GM19324 (cell line): ENCODE results near the gene C1D.
A peak's percentile ranks its signal among the peaks of the same experiment; 100 is the strongest.

ENCODE experiments used
- ATAC-seq: cut with Tn5 transposase; IDR thresholded peaks from one replicate; pipeline ENCODE4 v1.9.1; 2021; ENCODE audit warnings: mild to moderate bottlenecking, moderate library complexity; ENCODE audit not compliant: unreplicated experiment, low FRiP score

Gene C1D

DNA sequence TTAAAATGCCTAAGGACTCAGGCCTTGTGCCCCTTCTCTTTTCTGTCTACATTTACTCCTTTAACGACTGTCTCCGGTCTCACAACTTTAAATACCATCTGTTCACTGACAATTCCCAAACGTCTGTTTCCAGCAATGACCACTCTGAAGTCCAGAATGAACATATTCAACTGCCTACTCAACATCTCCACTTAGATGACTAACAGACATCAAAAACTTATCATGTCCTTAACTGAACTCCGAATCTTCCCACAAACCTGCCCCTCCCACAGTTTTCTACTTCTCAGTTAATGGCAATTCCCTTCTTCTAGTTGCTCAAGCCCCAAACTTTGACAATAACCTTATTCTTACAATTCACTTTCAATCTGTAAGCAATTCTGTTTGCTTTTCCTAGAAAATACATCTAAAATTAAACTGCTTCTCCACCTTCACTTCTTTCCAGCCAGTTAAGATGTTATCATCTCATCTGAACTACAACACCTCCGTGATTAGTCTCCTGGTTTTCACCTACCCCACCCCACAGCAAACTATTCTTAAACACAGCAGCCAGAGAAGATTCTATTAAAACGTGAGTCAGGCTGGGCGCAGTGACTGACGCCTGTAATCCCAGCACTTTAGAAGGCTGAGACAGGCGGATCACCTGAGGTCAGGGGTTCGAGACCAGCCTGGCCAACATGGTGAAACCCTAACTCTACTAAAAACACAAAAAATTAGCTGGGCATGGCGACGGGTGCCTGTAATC lies 2.8 kb downstream of the C1D start:
- ATAC-seq: no peak

DNA sequence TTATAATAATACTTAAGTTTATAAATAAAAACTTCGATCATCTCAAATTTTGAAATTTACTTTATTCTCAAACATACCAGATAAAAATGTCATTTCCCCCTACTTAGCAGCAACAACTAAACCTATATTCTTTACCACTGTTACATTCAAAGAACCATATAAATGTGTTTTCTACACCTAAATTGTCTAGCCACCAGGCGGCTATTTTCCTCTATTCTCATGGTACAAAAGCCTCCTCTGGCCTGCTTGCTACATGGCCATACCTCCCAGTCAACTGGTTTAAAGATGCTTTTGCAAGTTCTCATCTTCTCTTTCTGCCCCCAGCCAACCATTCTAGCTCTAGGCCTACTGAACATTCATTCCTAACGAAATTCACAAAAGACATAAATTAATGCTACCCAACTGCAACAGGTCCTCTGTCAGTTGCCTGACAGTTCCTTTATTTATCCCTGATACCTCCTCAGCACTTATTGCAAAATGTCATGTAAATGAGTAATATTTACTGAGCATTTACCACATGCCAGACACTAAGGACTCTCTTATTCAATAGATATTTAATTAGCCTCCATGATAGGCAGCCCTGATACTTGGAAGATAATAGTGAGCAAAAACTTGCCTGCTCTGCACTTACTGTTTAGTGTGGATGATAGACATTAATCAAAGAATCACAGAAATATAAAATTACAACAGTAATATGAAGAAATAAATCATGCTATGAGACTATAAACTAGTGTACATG lies 5.0 kb downstream of the C1D start:
- no peak for ATAC-seq

DNA sequence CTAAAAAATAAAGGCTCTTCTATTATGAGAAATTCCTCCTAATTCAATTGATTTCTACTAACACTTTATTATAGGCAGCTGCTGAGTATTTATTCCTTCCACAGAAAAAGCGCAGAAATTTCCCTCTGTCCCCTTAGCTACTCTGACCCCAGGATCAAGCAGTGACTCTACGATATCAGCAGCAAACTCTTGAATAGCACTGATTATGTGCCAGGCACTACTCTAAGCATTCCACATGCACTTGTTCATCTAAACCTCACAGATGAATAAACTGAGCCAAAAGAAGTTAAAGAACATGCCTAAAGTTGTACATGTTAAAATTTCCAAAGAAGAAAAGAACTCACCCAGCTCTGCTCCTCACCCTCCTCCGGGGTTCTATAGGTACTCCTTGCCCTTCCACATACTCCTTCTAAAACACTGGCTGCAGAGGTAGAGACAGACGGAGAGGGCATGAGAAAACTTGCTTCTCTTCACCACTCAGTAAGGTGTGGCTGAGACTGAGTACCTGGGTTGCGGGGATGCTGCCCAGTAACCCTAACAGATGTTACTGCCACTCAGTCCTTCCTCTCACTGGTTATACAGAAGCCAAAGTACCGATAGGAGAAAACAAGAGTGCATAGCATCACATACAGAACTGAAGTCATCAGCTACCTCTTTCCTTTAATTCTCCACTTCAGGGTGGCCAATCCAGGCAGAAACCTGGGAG lies 9.9 kb downstream of the C1D start:
- ATAC-seq: no peak

GRCh38 chr2:68050353-68050752 lies 12.5 kb downstream of the C1D start:
- no peak for ATAC-seq

DNA sequence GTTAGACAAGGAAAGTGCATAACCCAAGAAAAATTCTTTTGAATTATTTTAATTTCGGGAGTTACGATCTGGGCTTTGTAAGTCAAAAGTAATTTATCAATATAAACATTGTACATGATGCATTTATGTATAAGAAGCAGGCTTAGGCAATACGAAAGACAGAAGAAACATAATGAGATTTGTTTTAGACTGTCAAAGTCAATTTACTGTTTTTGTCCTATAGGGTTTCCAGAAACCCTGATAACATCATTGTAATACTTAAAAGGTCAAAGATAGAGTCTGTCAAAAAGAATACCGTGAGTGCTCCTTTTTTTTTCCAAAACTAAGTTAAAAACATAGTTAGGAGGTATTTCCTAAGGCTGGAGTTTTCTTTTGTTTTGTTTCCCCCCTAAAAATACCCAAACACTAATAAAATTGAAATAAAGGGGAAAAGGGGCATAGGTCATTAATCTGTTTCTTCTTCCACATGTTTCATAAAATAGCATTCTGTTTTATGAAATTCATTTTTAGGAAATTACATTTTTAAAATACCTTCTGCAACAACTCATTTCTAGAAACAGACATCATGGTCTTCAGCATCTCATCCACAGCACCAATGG lies 16.1 kb downstream of the C1D start:
- no peak for ATAC-seq

DNA sequence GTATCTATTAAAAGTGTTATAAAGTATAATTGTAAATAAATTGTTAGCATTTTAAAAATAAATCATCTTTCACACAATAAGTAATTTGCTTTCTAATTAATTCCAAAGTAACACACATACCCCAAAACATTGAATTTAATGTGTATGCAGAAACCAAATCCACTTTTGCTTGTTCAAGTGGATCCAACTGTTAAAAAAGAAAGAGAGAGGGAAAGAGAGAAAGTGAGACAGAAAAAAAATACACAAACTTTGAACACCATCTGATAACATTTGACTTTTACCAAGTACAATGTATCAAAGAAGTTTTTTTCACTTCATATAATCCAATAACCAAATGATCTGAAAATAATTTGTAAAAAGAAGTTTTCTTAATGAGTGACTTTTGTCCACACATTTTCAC lies 16.6 kb downstream of the C1D start:
- no peak for ATAC-seq

DNA sequence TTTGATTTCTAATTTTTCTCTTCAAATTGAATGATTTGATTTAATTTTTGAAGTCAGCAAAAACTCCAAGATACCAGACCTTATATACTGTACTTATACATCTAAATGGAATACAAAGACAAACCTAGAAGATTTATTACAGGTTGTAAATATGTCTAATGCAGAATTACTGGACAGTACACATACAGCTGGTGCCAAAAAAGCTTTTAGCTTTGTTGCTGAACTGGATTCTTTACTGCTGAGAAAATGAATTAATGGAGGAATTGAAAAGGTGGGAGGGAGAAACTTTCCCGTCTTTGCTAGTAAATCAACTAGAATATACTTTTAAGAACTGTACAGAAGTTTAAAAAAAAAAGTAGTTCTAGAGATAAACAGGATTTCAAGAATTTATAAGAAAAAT lies 17.5 kb downstream of the C1D start:
- no peak for ATAC-seq

- no peak for ATAC-seq
Measured at GRCh38 chr2:68044099-68044498, 18.7 kb downstream of the C1D start.

- ATAC-seq: no peak
Measured at GRCh38 chr2:68043695-68044094, 19.1 kb downstream of the C1D start.

- no peak for ATAC-seq
Measured at GRCh38 chr2:68043032-68043431, 19.8 kb downstream of the C1D start.

GRCh38 chr2:68041704-68042245 lies 21.0 kb downstream of the C1D start:
- ATAC-seq: no peak

DNA sequence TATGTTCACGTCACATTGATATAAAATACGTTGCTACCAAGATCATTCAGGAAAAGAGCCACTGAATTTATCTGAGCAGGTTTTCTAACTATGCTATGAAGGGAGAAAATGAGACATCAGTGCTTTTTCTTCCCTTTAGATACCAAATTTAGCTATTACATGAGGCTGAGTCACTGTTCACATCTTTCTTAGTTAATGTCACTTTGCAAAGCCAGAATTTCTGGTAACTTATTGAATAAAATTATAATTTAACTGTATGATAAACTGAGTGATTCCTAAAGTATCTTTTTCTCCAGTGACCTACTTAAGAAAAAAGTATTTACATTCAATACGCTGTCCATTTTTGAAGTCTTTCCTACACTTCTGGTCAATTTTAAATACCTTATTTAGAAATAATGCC lies 22.7 kb downstream of the C1D start:
- no peak for ATAC-seq

GRCh38 chr2:68039317-68039716 lies 23.5 kb downstream of the C1D start:
- ATAC-seq: no peak

GRCh38 chr2:68032702-68033101 lies 30.1 kb downstream of the C1D start:
- no peak for ATAC-seq

DNA sequence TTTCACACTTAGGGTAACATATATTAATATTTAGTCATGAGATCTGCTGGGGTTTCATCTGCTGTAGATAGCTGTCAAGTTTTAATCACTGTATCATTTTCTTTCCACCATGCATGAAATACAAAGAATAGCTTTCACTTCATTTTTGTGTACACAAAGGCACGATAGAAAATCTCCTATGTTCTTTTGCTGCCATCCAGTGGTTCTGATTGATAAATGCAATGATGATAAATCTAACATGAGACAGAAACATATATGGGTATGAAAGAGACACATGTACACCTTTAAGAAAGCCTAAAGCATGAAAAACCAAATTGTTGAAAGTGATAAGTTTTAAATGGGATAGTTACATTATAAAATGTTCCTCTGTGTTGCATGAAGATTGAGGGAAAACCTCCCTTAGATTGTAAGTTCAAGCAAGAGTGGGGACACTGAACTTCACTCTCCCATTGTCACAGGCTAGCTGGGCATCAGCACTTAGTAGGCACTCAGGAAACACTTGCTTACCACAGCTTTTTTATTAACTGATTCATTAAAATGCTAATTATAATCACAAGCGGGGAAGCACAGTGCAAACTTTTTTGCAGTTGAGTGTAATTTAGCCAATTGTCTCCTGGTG lies 31.2 kb downstream of the C1D start:
- ATAC-seq: peak; percentile 48

- no peak for ATAC-seq
Measured at GRCh38 chr2:68031043-68031442, 31.8 kb downstream of the C1D start.

- ATAC-seq: no peak
Measured at GRCh38 chr2:68030529-68030928, 32.3 kb downstream of the C1D start.

DNA sequence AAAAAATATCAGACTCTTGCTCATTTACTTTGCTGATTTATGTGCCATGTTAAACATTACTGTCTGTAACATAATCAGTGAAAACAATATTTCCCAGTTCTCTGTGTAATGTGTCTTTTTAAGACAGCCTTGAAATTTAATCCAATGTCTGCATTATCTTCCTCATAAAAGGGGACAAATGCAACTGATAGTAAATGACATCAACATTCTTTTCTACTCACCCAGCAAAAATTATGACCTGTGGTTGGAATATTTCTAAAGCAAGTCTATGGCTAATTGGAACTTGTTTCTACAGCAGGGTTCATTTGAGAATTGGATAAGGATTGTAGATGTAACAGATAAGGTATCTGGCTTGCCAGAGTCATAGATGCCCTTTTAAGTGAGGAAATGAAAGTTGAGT lies 34.8 kb downstream of the C1D start:
- no peak for ATAC-seq

- no peak for ATAC-seq
Measured at GRCh38 chr2:68024450-68024849, 38.4 kb downstream of the C1D start.

GRCh38 chr2:68023904-68024303 lies 38.9 kb downstream of the C1D start:
- no peak for ATAC-seq
